HepG2 (cell line): ENCODE results near the gene RAB40C. TPM values are rescaled to one million over a fixed set of nuclear protein-coding genes. Genes with fewer than 3 reads are reported as not detected.
A peak's percentile ranks its signal among the peaks of the same experiment; 100 is the strongest.

Experiments
- ATAC-seq: fragments of 200-7000 bp; cut with Tn5 transposase; 3 replicates; pipeline ENCODE4 v1.9.1; 2020; ENCODE audit warnings: mild to moderate bottlenecking, moderate library complexity
- BruUV-seq: library from RNA; stranded (reverse); fragments of 400-500 nt; replicated peaks from 2 replicates; lab custom pipeline; 2021; lab: Mats Ljungman, UMichigan
- CTCF ChIA-PET: fragments of 300-600 bp; formaldehyde crosslinking; extraction: SDS; loops from one replicate; lab custom pipeline; 2021; ENCODE audit warnings: low total read pairs, inconsistent platforms, low intra/inter-chr PET ratio; lab: Yijun Ruan, JAX
- POLR2A ChIA-PET: fragments of 350-600 bp; sonication (Branson Sonifier 250); formaldehyde crosslinking; loops from one replicate; lab custom pipeline; 2020; ENCODE audit warnings: antibody characterized with exemption, inconsistent platforms; lab: Yijun Ruan, JAX
- DNase-seq: peaks from one replicate; pipeline ENCODE4 v3.0.0-alpha.2; 2015; ENCODE audit warnings: low spot score
- FAIRE-seq: peaks from 3 replicates; lab custom pipeline; 2011; peaks lifted over from hg19 to GRCh38; lab: Jason Lieb, UNC
- H2AFZ ChIP-seq: one replicate; pipeline ENCODE4 v1.6.1; 2011; ENCODE audit warnings: low read length, inconsistent platforms
- H3K27ac ChIP-seq: fragments of 300-600 bp; 3 replicates; pipeline ENCODE4 v1.8.0; 2011; ENCODE audit warnings: mixed run types, mild to moderate bottlenecking, mixed read lengths, low read length, inconsistent platforms; ENCODE audit not compliant: insufficient read depth; ENCODE audit errors: extremely low read length
- H3K27me3 ChIP-seq, 2 experiments: fragments of 200-600 bp in 1 of 2; 2 replicates in 1 of 2; 3 replicates in 1 of 2; pipeline versions ENCODE4 v1.6.0 to v1.8.0; 2011; ENCODE audit warnings: low read length in 2 of 2, mild to moderate bottlenecking in 2 of 2, moderate library complexity in 2 of 2, inconsistent platforms in 1 of 2; ENCODE audit not compliant: insufficient read depth in 2 of 2, control insufficient read depth in 1 of 2
- H3K36me3 ChIP-seq, 2 experiments: fragments of 200-600 bp in 1 of 2; replicated peaks in 1 of 2; 2 replicates in 1 of 2; 3 replicates in 1 of 2; pipeline versions ENCODE4 v1.5.1 to v1.8.0; 2011; ENCODE audit warnings: low read length in 2 of 2, inconsistent platforms in 1 of 2; ENCODE audit not compliant: insufficient read depth in 2 of 2, control insufficient read depth in 1 of 2
- H3K4me1 ChIP-seq: 2 replicates; pipeline ENCODE4 v1.5.1; 2012; ENCODE audit warnings: low read length, inconsistent platforms; ENCODE audit not compliant: insufficient read depth
- H3K4me2 ChIP-seq: 2 replicates; pipeline ENCODE4 v1.6.0; 2011; ENCODE audit warnings: low read depth, low read length, inconsistent platforms
- H3K4me3 ChIP-seq, 3 experiments: fragments of 200-600 bp in 1 of 3; sonication (generic), shearing (Covaris generic) in 1 of 3; replicated peaks in 1 of 3; 2 replicates each; pipeline ENCODE4 v1.5.1; 2011 to 2016; ENCODE audit warnings: low read length in 3 of 3, inconsistent platforms in 2 of 3, low read depth in 2 of 3, mild to moderate bottlenecking in 2 of 3, control low read depth in 1 of 3, mixed read lengths in 1 of 3; ENCODE audit not compliant: insufficient read depth in 1 of 3
- H3K79me2 ChIP-seq: one replicate; pipeline ENCODE4 v1.6.1; 2011; ENCODE audit warnings: low read length, inconsistent platforms; ENCODE audit not compliant: insufficient read depth
- H3K9ac ChIP-seq: 2 replicates; pipeline ENCODE4 v1.6.0; 2011; ENCODE audit warnings: mild to moderate bottlenecking, low read depth, low read length, inconsistent platforms; ENCODE audit not compliant: insufficient read depth
- H3K9me3 ChIP-seq: 2 replicates; pipeline ENCODE4 v1.5.1; 2012; ENCODE audit warnings: mild to moderate bottlenecking, low read length
- H4K20me1 ChIP-seq: 2 replicates; pipeline ENCODE4 v1.6.0; 2011; ENCODE audit warnings: inconsistent platforms, mild to moderate bottlenecking, low read length, moderate library complexity; ENCODE audit not compliant: insufficient read depth
- CAMTA2 ChIP-seq: sonication (generic); formaldehyde crosslinking; IDR thresholded peaks from 2 replicates; pipeline ENCODE4 v1.4.0; 2020; ENCODE audit warnings: mild to moderate bottlenecking, missing genetic modification reagents, borderline replicate concordance
- KDM5B ChIP-seq: sonication (generic); formaldehyde crosslinking; IDR thresholded peaks from 2 replicates; pipeline ENCODE4 v1.4.0; 2020; ENCODE audit warnings: missing genetic modification reagents, mild to moderate bottlenecking, borderline replicate concordance
- NFATC3 ChIP-seq: sonication (generic); formaldehyde crosslinking; IDR thresholded peaks from 2 replicates; pipeline ENCODE4 v1.5.1; 2020; ENCODE audit warnings: mild to moderate bottlenecking, missing genetic modification reagents
- RFX1 ChIP-seq: fragments of 450-650 bp; IDR thresholded peaks from 2 replicates; pipeline ENCODE4 v1.6.1; 2017
- RFX3 ChIP-seq: IDR thresholded peaks from 2 replicates; pipeline ENCODE4 v1.6.1; 2016; ENCODE audit warnings: missing biosample characterization, missing genetic modification reagents
- ZNF121 ChIP-seq: sonication (generic); formaldehyde crosslinking; IDR thresholded peaks from 2 replicates; pipeline ENCODE4 v1.5.0; 2020; ENCODE audit warnings: mild to moderate bottlenecking, missing genetic modification reagents
- WGBS: methylation state at CpG from one replicate; pipeline ENCODE4 v1.1.6; 2017; ENCODE audit warnings: low lambda C conversion rate; 5-methylcytosine and 5-hydroxymethylcytosine counted together
- in situ Hi-C: cut with HindIII; loops from 2 replicates; pipeline ENCODE4 v1.10.0; 2017; ENCODE audit warnings: low pct_unique_long_range_greater_than_20kb; ENCODE audit not compliant: extremely low pct_ligation_motif_present
- intact Hi-C: fragments of 100-400 bp; cut with micrococcal nuclease; formaldehyde crosslinking; loops from one replicate; pipeline ENCODE4 v1.10.0; 2022; ENCODE audit not compliant: unreplicated experiment
- polyA plus RNA-seq, 8 experiments: library from polyadenylated mRNA; depleted of rRNA in 3 of 8; stranded (reverse) in 7 of 8; unstranded in 1 of 8; fragments of >200 nt; fragmentation: Illumina TruSeq in 4 of 8; extraction: Trizol in 4 of 8; gene quantifications; 2 replicates each; pipeline versions ENCODE4 v1.2.1 to v1.2.3, GENCODE V29; 2011 to 2016; ENCODE audit warnings: low read depth in 4 of 8, missing spikeins in 1 of 8, mixed read lengths in 1 of 8; ENCODE audit not compliant: insufficient read depth in 1 of 8
- total RNA-seq, 5 experiments: library from RNA; depleted of rRNA; stranded (reverse); fragments of >200 nt; fragmentation: Illumina TruSeq; extraction: Trizol; gene quantifications; 2 replicates each; pipeline ENCODE4 v1.2.3, GENCODE V29; 2016; ENCODE audit warnings: low read depth in 1 of 5
- TF ChIP-seq, protein P1 (sequence below): sonication (generic); formaldehyde crosslinking; IDR thresholded peaks from 2 replicates; pipeline ENCODE4 v1.5.0; 2020; ENCODE audit warnings: mild to moderate bottlenecking, missing genetic modification reagents, borderline replicate concordance

RAB40C gene
- total and polyA plus RNA-seq, 2 of the 13 experiments (the other 11 are each of a cell fraction or from before 2014, with no cell fraction given): 7.7 to 11.5 TPM

DNA sequence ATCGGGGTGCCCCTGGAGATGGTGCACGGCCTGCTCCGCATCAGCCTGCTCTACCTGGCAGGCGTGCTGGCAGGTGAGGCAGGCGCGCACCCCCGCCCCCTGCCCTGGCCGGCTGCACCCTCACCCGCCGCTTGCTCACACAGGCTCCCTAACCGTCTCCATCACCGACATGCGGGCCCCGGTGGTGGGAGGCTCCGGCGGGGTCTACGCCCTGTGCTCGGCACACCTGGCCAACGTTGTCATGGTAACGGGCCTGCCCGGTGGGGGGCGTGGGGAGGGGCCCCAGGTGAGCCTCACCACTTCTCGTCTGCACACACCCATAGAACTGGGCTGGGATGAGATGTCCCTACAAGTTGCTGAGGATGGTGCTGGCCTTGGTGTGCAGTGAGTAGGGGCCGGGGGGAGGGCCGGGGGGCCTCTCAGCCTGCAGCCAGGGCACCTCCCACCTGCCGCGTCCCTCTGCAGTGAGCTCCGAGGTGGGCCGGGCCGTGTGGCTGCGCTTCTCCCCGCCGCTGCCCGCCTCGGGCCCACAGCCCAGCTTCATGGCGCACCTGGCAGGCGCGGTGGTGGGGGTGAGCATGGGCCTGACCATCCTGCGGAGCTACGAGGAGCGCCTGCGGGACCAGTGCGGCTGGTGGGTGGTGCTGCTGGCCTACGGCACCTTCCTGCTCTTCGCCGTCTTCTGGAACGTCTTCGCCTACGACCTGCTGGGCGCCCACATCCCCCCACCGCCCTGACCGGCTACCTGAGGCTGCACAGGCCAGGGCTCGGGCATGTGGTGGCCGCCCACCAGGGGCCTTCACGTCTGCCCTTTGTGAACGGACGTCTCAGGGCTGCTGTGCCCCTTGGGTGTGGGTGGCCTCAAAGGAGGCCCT, 87.7 kb downstream of the RAB40C start:
- 94% methylated on average over 39 of the region's 57 CpGs for WGBS

DNA sequence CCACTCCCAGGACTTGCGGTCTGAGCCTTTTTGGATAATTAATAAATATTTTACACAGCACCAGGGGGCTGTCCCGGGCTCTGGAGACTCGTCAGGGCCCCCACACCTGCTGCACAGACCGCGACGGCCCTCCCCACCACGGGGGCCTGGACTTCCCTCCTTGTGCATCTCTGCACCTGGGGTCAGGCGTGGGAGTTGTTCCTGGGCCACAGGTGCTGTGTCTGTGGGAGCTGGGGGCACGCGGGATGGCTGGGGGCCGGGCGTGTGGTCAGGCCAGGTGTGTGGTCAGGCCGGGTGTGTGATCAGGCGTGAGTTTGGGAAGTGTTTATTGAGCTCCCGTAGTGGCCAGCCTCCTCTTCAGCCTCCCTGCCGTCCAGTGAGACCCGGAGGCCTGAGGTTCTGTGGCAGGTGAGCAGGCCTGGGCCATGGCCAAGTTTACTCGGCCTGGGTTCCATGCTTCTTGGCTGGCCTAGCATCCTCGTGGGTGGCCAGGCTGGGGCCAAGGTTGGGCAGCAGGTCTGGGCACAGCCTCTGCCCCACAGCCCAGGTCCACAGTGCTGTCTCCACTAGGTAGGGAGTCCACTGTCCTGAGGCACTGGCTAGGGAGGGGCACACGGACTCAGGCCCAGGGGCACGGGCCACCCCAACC, 88.5 kb downstream of the RAB40C start:
- in situ Hi-C loops: no loop called here
- Histone ChIP-seq H4K20me1 (0 out of 2 replicates have a peak, but pooled peaks cover 3% of the 10 kb centered on the region), H3K4me2 (peak overlapping the region; percentile 99), H3K27me3 (no peaks in the 10 kb centered on the region; a peak in 1 of 5 replicates), H3K36me3 (peaks cover 12 to 17% of the 10 kb centered on the region in 2 experiments; a peak in 4 of 5 replicates), H3K9me3 (no peaks in the 10 kb centered on the region), H3K27ac (peak overlapping the region; percentile 80), H3K79me2 (peaks cover 16% of the 10 kb centered on the region), H3K4me1 (peaks cover 48% of the 10 kb centered on the region), H3K9ac (peak overlapping the region; percentile 75), H3K4me3 (peak overlapping the region in 2 of 3 experiments; percentile 61 to 85; a peak in 4 of 6 replicates), H2AFZ (no peak overlapping the region)
- DNase-seq: no peak
- intact Hi-C loops: no loop called here
- 66% methylated on average over 11 of the region's 21 CpGs for WGBS
- no TSS peak for BruUV-seq
- ChIA-PET CTCF (no interaction called here), POLR2A (interaction anchor here (0.6 to 4.4 kb wide), 9 partner anchors 11 to 276 kb away, joined by 3 to 34 read pairs (median 7); partner anchors contain the start of genes ANTKMT, METTL26, RHOT2 and WDR24)
- FAIRE-seq: no peak
- peak; percentile 2 for ATAC-seq
- TF ChIP-seq KDM5B (CRISPR knock-in tag) (0 out of 2 replicates have a peak, but pooled peaks have one; percentile 10), CAMTA2 (CRISPR knock-in tag) (no peak), ZNF121 (CRISPR knock-in tag) (no peak)
- TF ChIP-seq, protein P1, sequence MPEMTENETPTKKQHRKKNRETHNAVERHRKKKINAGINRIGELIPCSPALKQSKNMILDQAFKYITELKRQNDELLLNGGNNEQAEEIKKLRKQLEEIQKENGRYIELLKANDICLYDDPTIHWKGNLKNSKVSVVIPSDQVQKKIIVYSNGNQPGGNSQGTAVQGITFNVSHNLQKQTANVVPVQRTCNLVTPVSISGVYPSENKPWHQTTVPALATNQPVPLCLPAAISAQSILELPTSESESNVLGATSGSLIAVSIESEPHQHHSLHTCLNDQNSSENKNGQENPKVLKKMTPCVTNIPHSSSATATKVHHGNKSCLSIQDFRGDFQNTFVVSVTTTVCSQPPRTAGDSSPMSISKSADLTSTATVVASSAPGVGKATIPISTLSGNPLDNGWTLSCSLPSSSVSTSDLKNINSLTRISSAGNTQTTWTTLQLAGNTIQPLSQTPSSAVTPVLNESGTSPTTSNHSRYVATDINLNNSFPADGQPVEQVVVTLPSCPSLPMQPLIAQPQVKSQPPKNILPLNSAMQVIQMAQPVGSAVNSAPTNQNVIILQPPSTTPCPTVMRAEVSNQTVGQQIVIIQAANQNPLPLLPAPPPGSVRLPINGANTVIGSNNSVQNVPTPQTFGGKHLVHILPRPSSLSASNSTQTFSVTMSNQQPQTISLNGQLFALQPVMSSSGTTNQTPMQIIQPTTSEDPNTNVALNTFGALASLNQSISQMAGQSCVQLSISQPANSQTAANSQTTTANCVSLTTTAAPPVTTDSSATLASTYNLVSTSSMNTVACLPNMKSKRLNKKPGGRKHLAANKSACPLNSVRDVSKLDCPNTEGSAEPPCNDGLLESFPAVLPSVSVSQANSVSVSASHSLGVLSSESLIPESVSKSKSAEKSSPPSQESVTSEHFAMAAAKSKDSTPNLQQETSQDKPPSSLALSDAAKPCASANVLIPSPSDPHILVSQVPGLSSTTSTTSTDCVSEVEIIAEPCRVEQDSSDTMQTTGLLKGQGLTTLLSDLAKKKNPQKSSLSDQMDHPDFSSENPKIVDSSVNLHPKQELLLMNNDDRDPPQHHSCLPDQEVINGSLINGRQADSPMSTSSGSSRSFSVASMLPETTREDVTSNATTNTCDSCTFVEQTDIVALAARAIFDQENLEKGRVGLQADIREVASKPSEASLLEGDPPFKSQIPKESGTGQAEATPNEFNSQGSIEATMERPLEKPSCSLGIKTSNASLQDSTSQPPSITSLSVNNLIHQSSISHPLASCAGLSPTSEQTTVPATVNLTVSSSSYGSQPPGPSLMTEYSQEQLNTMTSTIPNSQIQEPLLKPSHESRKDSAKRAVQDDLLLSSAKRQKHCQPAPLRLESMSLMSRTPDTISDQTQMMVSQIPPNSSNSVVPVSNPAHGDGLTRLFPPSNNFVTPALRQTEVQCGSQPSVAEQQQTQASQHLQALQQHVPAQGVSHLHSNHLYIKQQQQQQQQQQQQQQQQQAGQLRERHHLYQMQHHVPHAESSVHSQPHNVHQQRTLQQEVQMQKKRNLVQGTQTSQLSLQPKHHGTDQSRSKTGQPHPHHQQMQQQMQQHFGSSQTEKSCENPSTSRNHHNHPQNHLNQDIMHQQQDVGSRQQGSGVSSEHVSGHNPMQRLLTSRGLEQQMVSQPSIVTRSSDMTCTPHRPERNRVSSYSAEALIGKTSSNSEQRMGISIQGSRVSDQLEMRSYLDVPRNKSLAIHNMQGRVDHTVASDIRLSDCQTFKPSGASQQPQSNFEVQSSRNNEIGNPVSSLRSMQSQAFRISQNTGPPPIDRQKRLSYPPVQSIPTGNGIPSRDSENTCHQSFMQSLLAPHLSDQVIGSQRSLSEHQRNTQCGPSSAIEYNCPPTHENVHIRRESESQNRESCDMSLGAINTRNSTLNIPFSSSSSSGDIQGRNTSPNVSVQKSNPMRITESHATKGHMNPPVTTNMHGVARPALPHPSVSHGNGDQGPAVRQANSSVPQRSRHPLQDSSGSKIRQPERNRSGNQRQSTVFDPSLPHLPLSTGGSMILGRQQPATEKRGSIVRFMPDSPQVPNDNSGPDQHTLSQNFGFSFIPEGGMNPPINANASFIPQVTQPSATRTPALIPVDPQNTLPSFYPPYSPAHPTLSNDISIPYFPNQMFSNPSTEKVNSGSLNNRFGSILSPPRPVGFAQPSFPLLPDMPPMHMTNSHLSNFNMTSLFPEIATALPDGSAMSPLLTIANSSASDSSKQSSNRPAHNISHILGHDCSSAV (CRISPR knock-in tag): no peak

More for the DNA sequence above, 87.7 kb downstream of the RAB40C start:
- DNase-seq: no peak
- H4K20me1 ChIP-seq: 0 out of 2 replicates have a peak, but pooled peaks cover 3% of the 10 kb centered on the region
- no peak overlapping the region for H3K4me3 ChIP-seq
- intact Hi-C loops: no loop called here
- POLR2A ChIA-PET: interaction anchor here (4.4 kb wide), 1 partner anchor 12 kb away, joined by 34 read pairs; the partner anchor contains the start of gene WDR24
- H3K9ac ChIP-seq: no peak overlapping the region
- no peak overlapping the region for H2AFZ ChIP-seq
- H3K4me2 ChIP-seq: no peak overlapping the region
- TF ChIP-seq RFX3 (CRISPR knock-in tag): no peak
- TF ChIP-seq NFATC3: no peak
- TF ChIP-seq RFX1: peak; percentile 52; the same call in 1 of the 2 replicates
- TF ChIP-seq, all 625 proteins: peak for 1
- BruUV-seq: no TSS peak
- in situ Hi-C loops: no loop called here
- Histone ChIP-seq H3K36me3 (peaks cover 12 to 24% of the 10 kb centered on the region in 2 experiments; a peak in 4 of 5 replicates), H3K79me2 (peaks cover 16% of the 10 kb centered on the region), H3K9me3 (no peaks in the 10 kb centered on the region), H3K4me1 (peaks cover 48% of the 10 kb centered on the region), H3K27ac (no peak overlapping the region), H3K27me3 (no peaks in the 10 kb centered on the region; a peak in 1 of 5 replicates)
- no peak for ATAC-seq
- no peak for FAIRE-seq
- CTCF ChIA-PET: no interaction called here
